K562 treated with DMSO at 1 percent for 12 hours (cell line): Measurements from ENCODE around the gene TELO2. TPM values are rescaled to one million over a fixed set of nuclear protein-coding genes. Genes with fewer than 3 reads are reported as not detected.

Experiments
- total RNA-seq: library from RNA; unstranded; fragments of 300-600 nt; gene quantifications from 2 replicates; pipeline ENCODE4 v1.2.3, GENCODE V29; 2022; ENCODE audit not compliant: insufficient read depth

Gene TELO2
- 39.8 and 54.2 TPM in 2 replicates for total RNA-seq

GRCh38 chr16:1492923-1493745, at the start of gene TELO2:
Gene TELO2 (plus strand): TSS chr16:1493360. CDS start chr16:1494282, 922 bp downstream.

DNA sequence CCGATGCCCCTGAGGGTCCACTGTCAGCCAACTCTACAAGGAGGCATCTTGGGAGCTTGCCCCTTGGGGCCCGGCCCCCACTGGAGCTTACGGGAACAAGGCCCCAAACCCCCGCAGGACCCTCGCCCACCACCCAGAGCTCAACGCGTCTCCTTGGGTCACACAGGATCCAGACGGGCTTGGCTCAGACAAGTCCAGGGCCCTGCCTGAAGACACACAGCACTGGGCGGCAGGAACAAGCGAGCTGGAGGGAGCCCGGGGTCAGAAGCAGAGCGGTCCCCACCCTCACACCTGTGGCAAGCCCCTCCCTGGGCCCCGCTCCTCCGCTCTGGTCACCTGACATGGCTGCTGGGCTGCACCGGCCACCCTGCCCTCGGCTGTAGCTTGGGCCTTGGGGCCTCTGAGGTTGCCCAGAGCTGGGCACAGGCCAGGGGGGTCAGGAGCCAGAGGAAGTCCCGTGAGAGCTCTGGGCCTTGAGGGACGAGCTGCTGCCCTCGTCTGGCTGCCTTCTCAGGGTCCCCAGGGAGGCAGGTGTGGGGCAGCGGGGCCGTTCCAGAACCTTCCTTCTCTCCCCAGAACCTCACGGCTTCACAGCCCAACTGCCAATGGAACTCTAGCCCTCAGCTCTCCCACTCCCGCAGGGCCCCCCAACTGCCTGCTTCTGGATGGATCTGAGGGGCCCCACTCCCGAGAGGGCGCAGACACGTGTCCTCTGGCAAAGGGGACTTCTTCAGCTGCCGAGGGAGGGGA, 49.0 kb upstream of the TELO2 start, which contains the start of gene CCDC154:
TSS of gene CCDC154 (minus strand) at position 577 of the 750 bp plus-strand sequence. CDS start at position 343, 234 bp downstream.

DNA sequence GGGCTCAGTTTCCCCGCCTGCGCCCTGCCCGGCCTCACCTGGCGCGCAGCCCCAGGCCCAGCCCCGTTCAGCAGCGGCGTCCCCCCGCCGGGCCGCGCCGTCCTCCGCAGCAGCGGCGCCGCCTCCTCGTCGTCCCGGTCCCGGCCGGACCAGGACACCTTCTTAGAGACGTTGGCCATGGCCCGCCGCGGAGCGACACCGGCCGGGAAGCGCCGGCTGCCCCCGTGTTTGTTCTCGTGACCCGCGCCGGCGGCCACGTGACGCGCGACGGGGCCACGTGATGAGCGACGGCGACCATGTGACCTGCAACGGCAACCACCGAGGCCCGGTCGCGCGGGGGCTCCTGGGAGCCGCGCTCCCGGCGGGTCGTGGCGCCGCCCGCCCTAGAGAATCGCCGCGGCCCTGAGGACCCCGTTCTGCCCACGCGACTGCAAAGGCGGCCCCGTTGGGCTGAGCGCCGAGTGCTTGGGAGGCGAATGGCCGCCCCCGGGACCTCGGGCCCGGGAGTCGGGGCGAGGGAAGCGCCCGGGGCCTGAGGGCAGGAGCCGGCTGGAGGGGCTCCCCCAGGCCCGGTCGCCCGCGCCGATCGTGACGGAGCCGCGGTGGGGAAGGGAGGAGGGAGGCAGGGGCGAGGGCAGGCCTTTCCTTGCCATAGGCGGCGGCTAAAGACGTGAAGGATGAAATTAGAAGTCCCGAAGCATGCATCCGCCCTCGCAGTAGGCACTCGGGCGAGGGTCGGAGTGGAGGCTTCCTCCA, 18.2 kb upstream of the TELO2 start, which contains the start of gene CLCN7:
TSS of gene CLCN7 (minus strand) at position 233 of the 756 bp plus-strand sequence. CDS start at position 179, 54 bp downstream.

DNA sequence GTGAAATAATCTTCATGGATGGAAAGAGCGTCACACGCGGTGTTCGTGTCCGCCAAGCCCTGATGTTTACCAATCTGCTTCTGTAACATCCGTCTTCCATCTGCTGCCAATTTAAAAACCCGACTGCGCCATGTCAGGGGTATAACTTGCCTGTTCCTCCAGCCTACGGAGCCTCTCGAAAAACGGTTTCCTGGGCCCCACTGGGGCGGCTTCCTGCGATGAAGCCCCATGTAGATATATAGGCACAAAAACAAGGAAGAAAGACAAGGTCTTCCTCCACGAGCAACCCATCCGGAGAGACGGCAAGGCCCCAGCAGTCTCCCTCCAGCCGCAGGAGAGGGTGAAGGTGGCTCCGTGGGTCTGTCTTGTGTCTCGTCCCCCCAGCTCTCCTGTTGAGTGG, 4.5 kb upstream of the TELO2 start, which contains the start of gene PTX4:
TSS of gene PTX4 (minus strand) at position 326 of the 400 bp plus-strand sequence. CDS start at position 291, 35 bp downstream.

DNA sequence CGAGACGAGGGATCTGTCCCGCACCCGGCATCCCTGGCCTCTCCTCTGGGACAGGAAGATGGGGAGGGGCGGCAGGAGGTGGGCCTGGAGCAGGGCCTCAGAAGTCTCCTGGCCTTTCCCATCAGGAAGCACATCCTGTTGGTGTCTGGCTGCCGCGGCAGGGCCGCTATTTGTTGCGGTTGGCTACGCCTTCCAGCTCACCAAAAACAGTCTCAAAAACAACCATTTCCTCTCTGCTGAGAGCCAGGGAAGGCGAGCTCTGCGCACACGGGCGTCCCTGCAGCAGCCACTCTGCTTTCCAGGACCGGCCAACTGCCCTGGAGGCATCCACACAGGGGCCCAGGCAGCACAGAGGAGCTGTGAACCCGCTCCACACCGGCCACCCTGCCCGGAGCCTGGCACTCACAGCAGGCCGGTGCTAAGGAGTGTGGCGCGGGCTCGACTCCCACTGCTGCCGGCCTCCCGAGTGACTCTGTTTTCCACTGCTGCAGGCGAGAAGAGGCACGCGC, 40.3 kb downstream of the TELO2 start, which contains the start of gene TMEM204:
TSS of gene TMEM204 (plus strand) at position 224 of the 509 bp plus-strand sequence. CDS start 610 bp downstream, outside the sequence.

Other genes with a start within 250 kb of the TELO2 start
- gene TPSD1, start 237.3 kb upstream of the TELO2 start, total RNA-seq, result not detected in 2 replicates
- gene UBE2I, start 183.7 kb upstream of the TELO2 start, total RNA-seq, result 59.0 and 74.5 TPM in 2 replicates
- gene BAIAP3, start 159.7 kb upstream of the TELO2 start, total RNA-seq, result 7.6 and 8.0 TPM in 2 replicates
- 70.7 and 83.2 TPM in 2 replicates for gene TSR3, start 141.5 kb upstream of the TELO2 start, total RNA-seq
- 34.2 and 34.8 TPM in 2 replicates for gene GNPTG, start 141.4 kb upstream of the TELO2 start, total RNA-seq
- gene UNKL, start 78.7 kb upstream of the TELO2 start, total RNA-seq, result 8.7 and 22.3 TPM in 2 replicates
- gene UQCC4, start 72.6 kb upstream of the TELO2 start, total RNA-seq, result 22.0 and 29.5 TPM in 2 replicates
- not detected in 2 replicates for gene PERCC1, start 62.3 kb upstream of the TELO2 start, total RNA-seq
- gene CCDC154, start 48.8 kb upstream of the TELO2 start, total RNA-seq, result 2.0 and 2.4 TPM in 2 replicates
- gene CLCN7, start 18.3 kb upstream of the TELO2 start, total RNA-seq, result 93.1 and 166 TPM in 2 replicates
- not detected in 2 replicates for gene PTX4, start 4.4 kb upstream of the TELO2 start, total RNA-seq
- not detected in 2 replicates for gene TMEM204, start 40.3 kb downstream of the TELO2 start, total RNA-seq
- 3.2 and 6.6 TPM in 2 replicates for gene IFT140, start 118.7 kb downstream of the TELO2 start, total RNA-seq
- 3.0 and 11.4 TPM in 2 replicates for gene CRAMP1, start 119.0 kb downstream of the TELO2 start, total RNA-seq
- 31.3 and 62.9 TPM in 2 replicates for gene JPT2, start 184.9 kb downstream of the TELO2 start, total RNA-seq
- gene MAPK8IP3, start 212.8 kb downstream of the TELO2 start, total RNA-seq, result 14.0 and 50.6 TPM in 2 replicates